GM10266 (cell line): Measurements from ENCODE around the gene ATXN1.

Experiments
- DNase-seq: peaks from one replicate; pipeline ENCODE4 v3.0.0; 2012; ENCODE audit errors: extremely low spot score
- TF ChIP-seq, protein P1 (sequence below): IDR thresholded peaks from 2 replicates; pipeline ENCODE4 v1.5.1; 2012; ENCODE audit warnings: mild to moderate bottlenecking, low read depth; ENCODE audit not compliant: control insufficient read depth, insufficient read depth; ENCODE audit errors: missing control alignments

ATXN1 gene

DNA sequence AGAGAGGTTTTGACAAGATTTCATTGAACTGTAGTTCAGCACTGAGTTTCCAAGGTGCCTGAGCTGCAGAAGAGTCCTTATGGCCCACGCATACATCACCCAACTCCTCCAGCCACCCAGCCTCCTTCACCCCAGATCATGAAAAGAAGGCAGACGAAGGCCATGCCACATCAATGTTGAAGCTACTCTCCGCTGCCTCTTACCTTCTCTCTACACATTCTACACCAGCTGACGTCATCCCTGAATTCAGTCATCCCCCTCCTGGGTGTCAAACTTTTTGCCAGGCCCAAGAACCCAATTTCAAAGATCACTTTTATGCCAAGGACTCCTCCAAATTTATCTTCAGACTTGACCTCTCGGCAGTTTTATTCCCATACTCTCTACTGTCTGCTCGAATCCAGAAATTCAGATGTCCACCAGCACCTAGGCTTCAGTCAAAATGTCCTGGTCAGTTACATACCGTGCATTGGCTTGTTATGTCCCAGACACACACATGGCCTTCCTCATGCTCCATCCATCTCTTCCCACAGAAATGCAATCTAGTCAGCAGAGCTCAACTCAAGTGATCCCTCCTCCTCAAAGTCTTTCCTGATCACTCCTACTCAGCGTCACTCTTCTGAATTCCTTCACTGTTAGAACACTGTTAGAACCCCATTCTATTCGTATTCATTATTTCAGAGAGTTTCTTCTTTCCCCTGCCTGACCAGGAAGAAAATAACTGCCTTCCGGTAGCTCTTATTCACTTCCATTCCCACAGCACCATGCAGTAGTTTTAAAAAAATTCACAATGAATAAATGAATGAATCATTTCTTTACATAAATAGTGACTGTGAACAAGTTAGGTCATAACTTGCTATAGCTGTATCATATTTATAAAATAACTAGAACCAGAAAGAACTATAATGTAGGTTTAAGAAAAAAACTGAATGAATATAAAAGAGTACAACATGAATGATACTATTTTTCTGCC is 11.5 kb downstream of the ATXN1 start:
- DNase-seq: no peak
- TF ChIP-seq, protein P1, sequence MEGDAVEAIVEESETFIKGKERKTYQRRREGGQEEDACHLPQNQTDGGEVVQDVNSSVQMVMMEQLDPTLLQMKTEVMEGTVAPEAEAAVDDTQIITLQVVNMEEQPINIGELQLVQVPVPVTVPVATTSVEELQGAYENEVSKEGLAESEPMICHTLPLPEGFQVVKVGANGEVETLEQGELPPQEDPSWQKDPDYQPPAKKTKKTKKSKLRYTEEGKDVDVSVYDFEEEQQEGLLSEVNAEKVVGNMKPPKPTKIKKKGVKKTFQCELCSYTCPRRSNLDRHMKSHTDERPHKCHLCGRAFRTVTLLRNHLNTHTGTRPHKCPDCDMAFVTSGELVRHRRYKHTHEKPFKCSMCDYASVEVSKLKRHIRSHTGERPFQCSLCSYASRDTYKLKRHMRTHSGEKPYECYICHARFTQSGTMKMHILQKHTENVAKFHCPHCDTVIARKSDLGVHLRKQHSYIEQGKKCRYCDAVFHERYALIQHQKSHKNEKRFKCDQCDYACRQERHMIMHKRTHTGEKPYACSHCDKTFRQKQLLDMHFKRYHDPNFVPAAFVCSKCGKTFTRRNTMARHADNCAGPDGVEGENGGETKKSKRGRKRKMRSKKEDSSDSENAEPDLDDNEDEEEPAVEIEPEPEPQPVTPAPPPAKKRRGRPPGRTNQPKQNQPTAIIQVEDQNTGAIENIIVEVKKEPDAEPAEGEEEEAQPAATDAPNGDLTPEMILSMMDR: no peak

DNA sequence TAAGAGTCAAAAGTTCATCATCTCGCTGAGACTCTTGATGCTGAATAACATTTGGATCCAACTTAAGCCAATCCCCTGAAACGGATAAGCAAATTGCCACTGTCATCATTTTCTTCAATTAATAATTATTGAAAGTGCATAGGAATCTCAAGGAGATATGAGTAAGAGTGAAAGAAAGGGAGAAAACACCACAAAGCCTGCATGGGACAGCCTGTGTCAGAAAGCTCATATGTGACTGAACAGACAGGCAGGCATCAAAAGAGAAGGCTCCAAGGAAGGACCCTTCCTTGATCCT is 13.3 kb downstream of the ATXN1 start:
- no peak for DNase-seq
- TF ChIP-seq, protein P1: no peak

DNA sequence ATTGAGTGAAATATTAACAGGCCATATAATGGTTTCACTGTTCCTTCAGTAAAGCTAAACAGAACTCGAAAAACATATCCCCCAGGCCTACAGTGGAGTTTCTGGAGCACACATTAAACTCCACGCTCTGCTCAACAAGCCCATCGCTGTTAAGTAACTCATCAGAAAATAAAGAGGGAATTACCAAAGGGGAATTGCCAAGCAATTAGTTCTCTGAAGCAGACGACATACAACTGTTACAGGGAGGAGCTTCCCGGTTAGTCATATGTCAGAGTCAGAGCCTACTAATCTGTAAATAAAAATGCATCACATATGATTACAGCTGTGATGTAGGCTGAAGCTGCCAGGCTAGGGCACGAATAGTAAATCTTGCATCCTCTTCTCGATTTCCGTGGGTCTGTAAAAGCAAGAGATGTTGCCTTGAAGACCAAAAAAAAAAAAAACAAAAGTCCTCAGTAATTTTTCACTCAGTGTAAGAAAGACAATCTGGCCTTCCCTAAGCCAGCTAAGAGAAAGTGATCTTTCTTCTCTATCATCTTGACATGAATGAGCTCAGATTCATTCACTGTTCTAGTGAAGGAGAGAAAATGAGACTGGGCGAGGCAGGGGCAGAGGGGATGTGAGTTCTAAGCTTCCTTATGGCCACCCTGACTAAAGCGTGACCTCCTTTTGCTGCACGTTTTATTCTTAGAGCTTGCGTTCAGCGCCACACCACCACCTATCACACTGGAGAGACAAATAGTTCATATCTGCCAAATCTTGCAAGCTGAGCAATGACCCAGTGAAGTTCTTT is 13.8 kb downstream of the ATXN1 start:
- no peak for DNase-seq
- TF ChIP-seq, protein P1: no peak

DNA sequence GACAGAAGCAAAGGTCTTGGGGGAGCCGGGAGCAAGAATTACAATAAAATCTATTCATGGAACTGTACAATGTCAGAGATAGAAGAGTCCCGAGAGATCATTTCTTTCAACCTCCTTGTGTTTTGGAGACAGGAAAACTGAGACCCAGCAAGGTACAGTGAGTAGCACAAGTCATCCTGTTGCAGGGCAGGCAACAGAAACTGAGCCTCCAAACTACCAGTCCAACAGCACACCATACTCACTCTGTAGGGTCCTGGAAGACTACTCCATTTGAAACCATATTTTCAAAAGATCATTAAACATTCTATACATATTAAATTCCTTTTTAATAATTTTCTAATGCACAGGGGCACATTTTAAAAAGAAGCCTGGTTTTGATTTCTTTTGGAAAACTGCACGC is 14.4 kb downstream of the ATXN1 start:
- TF ChIP-seq, protein P1: no peak
- no peak for DNase-seq

DNA sequence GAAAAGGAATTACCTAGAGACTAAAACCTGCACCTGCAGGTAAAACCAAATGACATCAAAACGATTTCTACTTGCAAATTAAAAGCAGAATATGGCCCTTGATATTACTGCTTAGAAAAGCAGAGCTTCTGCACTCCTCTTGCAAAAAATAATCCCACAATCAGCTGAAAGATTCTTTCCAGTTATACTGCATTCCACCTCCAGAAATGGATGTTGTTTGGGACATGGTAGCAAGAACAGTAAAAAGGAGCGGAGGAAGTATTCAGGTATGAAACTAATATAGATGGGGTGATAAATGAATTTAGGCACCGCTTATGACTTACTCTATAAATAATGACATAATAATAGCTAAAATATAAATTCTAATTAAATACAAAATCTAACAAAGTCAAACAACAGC is 14.9 kb downstream of the ATXN1 start:
- no peak for DNase-seq
- TF ChIP-seq, protein P1: no peak

DNA sequence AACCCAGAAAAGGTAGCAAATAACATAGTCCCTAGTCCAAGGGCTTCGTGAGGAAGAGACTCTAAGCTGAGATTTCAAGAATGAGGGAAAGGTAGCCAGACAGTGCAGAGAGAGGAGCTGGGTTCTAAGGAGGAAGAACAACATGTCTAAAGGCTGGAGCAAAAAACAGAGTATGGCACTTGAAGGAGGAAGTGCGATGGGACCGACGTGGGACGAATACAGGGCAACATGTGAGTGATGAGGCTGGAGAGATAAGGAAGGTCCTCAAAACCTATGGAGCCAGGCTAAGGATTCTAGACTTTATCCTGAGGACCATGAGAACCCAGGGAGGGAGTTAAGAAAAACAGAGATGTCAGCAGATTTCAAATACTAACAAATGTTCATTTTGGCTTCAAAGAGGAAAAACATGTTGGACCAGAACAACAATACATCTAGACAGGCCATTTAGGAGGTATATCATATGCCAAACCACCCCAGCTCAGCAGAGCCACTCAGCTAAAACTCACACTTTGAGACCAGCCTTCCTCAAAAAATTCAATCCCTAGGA is 17.5 kb downstream of the ATXN1 start:
- TF ChIP-seq, protein P1: no peak
- no peak for DNase-seq
